ENCODE data around the gene PEX14.

GRCh38 chr1:10647414-10648170 lies 172.8 kb downstream of the PEX14 start:
- no peak for TF ChIP-seq SUZ12 (IDR thresholded peaks at IDR 0.05; ENCODE audit: extremely low read depth, insufficient read depth, insufficient read length)
- no peak for TF ChIP-seq ZNF274 (IDR thresholded peaks at IDR 0.05; ENCODE audit: low read depth, low read length)

Data from NT2/D1 (cell line).